ENCODE results near the gene ECD. TPM values are rescaled to one million over a fixed set of nuclear protein-coding genes. Genes with fewer than 3 reads are reported as not detected.

The ECD gene
- total and polyA plus RNA-seq, 2 of the 4 experiments (the other 2 are of a cell fraction) = 22.1 to 32.8 TPM

- Histone ChIP-seq H4K91ac (ENCODE audit: insufficient read depth, low read depth, low read length) (no peak overlapping the region), H3K18ac (ENCODE audit: low read depth, low read length) (no peak overlapping the region), H3K14ac (replicated peaks; ENCODE audit: low read depth, low read length) (no peak overlapping the region), H3K79me1 (ENCODE audit: low read depth in 1 of 2, low read length in 2 of 2) (no peaks in the 10 kb centered on the region; a peak in 1 of 4 replicates), H2BK20ac (ENCODE audit: low read depth, low read length) (no peak overlapping the region), H4K8ac (ENCODE audit: low read depth in 2 of 2, low read length in 2 of 2) (no peak overlapping the region), H3K9me1 (ENCODE audit: insufficient read depth, low read length) (no peaks in the 10 kb centered on the region), H2BK15ac (ENCODE audit: low read depth, low read length) (no peak overlapping the region), H3K27ac (ENCODE audit: insufficient read depth, low read length) (no peak overlapping the region), H2AK9ac (replicated peaks; ENCODE audit: low read depth, low read length, poor library complexity) (no peak overlapping the region), H3K4me3 (ENCODE audit: insufficient read depth, low read depth, low read length) (no peak overlapping the region), H2BK5ac (ENCODE audit: low read depth, low read length, poor library complexity, severe bottlenecking) (no peak overlapping the region), H3K36me3 (ENCODE audit: control insufficient read depth, insufficient read depth, low read length) (peaks cover 8% of the 10 kb centered on the region; the same call in 1 of the 2 replicates), H4K5ac (ENCODE audit: low read depth, low read length) (no peak overlapping the region), H3K9ac (ENCODE audit: low read depth, low read length) (no peak overlapping the region), H3K9me3 (ENCODE audit: control insufficient read depth, insufficient read depth, low read length) (no peaks in the 10 kb centered on the region; the same call in 1 of the 2 replicates), H4K20me1 (ENCODE audit: insufficient read depth, low read length) (no peaks in the 10 kb centered on the region), H2BK120ac (ENCODE audit: low read depth, low read length) (no peak overlapping the region), H3K23ac (ENCODE audit: low read depth, low read length) (no peak overlapping the region), H2AFZ (replicated peaks; ENCODE audit: low read length, poor library complexity) (no peak overlapping the region), H3K4me1 (ENCODE audit: control insufficient read depth, insufficient read depth, low read length) (no peaks in the 10 kb centered on the region), H3K27me3 (ENCODE audit: control insufficient read depth, insufficient read depth, low read length) (no peaks in the 10 kb centered on the region), H3K4ac (ENCODE audit: low read depth, low read length) (no peak overlapping the region), H2AK5ac (ENCODE audit: low read depth, low read length) (no peak overlapping the region), H3K56ac (ENCODE audit: extremely low read depth, insufficient read depth, low read length) (no peak overlapping the region), H3K4me2 (ENCODE audit: low read depth, low read length) (no peak overlapping the region)
- ChIA-PET POLR2A (ENCODE audit: unreplicated experiment) (no interaction called here), CTCF (no interaction called here)
- in situ Hi-C loops (cut with MboI; ENCODE audit: low sequenced_read_pairs) (no loop called here), dilution Hi-C loops (cut with HindIII; ENCODE audit: low sequenced_read_pairs, unreplicated experiment) (no loop called here), intact Hi-C loops (cut with micrococcal nuclease) (no loop called here)
- BruUV-seq (replicated peaks) = no TSS peak
- DNase-seq = no peak
- no CpG with 5 or more reads among the region's 1 CpG for WGBS, 2 experiments (ENCODE audit: extremely low coverage in 2 of 2, insufficient read length in 1 of 2)
- no peak for TF ChIP-seq MAFK (IDR thresholded peaks at IDR 0.05; ENCODE audit: low read depth, low read length)
- no peak for ATAC-seq (ENCODE audit: low read depth)
These were observed 38.1 kb upstream of the ECD start for GRCh38 chr10:73205890-73206289.
